Measurements from ENCODE around the gene ESR1.

DNA sequence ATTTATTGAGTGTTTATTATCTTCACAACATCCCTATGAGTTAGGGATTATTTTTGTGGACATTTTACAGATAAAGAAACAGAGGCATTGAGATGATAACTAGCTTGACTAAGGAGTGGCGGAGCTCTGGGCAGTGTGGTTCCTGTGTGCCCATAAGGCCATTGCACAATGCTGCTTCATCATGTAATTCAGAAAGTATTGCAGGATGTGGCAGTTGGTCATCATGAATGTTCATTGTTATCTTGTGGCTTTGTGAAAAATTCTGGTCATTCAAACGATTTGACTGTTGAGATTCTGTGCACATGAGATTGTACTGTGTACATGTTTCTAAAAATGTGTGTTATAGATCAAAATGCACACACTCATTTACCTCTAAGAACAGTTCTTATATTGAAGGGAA lies 150.8 kb downstream of the ESR1 start:
- TF ChIP-seq, protein P1, sequence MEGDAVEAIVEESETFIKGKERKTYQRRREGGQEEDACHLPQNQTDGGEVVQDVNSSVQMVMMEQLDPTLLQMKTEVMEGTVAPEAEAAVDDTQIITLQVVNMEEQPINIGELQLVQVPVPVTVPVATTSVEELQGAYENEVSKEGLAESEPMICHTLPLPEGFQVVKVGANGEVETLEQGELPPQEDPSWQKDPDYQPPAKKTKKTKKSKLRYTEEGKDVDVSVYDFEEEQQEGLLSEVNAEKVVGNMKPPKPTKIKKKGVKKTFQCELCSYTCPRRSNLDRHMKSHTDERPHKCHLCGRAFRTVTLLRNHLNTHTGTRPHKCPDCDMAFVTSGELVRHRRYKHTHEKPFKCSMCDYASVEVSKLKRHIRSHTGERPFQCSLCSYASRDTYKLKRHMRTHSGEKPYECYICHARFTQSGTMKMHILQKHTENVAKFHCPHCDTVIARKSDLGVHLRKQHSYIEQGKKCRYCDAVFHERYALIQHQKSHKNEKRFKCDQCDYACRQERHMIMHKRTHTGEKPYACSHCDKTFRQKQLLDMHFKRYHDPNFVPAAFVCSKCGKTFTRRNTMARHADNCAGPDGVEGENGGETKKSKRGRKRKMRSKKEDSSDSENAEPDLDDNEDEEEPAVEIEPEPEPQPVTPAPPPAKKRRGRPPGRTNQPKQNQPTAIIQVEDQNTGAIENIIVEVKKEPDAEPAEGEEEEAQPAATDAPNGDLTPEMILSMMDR (optimal IDR thresholded peaks at IDR 0.05 in 1 of 3, IDR thresholded peaks at IDR 0.05 in 1 of 3, conservative IDR thresholded peaks at IDR 0.05 in 1 of 3; ENCODE audit: extremely low read depth in 1 of 3, insufficient read depth in 2 of 3, low read length in 3 of 3), result no peak
- TF ChIP-seq EZH2 (IDR thresholded peaks at IDR 0.05; ENCODE audit: low read length), result no peak

All from keratinocyte (primary cell).